SK-N-SH (cell line): Measurements from ENCODE around the gene AADACL4. TPM values are rescaled to one million over a fixed set of nuclear protein-coding genes. Genes with fewer than 3 reads are reported as not detected.

Experiments
- CTCF ChIA-PET: fragments of 300-600, 350-600 bp; formaldehyde crosslinking; extraction: SDS; loops from one replicate; lab custom pipeline; 2021; lab: Yijun Ruan, JAX
- POLR2A ChIA-PET: fragments of 350-600 bp; sonication (Branson Sonifier 250); formaldehyde crosslinking; extraction: SDS; loops from one replicate; lab custom pipeline; 2020; ENCODE audit warnings: antibody characterized with exemption, inconsistent platforms; lab: Yijun Ruan, JAX
- DNase-seq: peaks from one replicate; pipeline ENCODE4 v3.0.0; 2012
- H2AFZ ChIP-seq: fragments of 200-600 bp; sonication (generic); 2 replicates; pipeline ENCODE4 v1.8.1; 2016; ENCODE audit warnings: antibody characterized with exemption, mild to moderate bottlenecking, low read depth
- H3F3A ChIP-seq: fragments of 200-600 bp; sonication (generic); replicated peaks from 2 replicates; pipeline ENCODE3; 2016; ENCODE audit warnings: antibody characterized with exemption, mild to moderate bottlenecking; ENCODE audit not compliant: insufficient read depth
- H3K27ac ChIP-seq, 2 experiments: fragments of 200-500 bp in 1 of 2; fragments of 200-600 bp in 1 of 2; sonication (Bioruptor generic) in 1 of 2; sonication (generic), shearing (Covaris generic) in 1 of 2; 2 replicates each; pipeline versions ENCODE4 v1.5.1 to v1.6.1; 2014 to 2016; ENCODE audit warnings: low read depth in 2 of 2, inconsistent platforms in 1 of 2, low read length in 1 of 2, mild to moderate bottlenecking in 1 of 2, mixed read lengths in 1 of 2
- H3K27me3 ChIP-seq: fragments of 200-600 bp; sonication (generic), shearing (Covaris generic); 2 replicates; pipeline ENCODE4 v1.6.1; 2016; ENCODE audit warnings: mixed run types; ENCODE audit not compliant: insufficient read depth
- H3K36me3 ChIP-seq, 2 experiments: fragments of 200-500 bp in 1 of 2; fragments of 200-600 bp in 1 of 2; sonication (Bioruptor generic) in 1 of 2; sonication (generic) in 1 of 2; replicated peaks in 1 of 2; 2 replicates each; pipeline versions ENCODE3 to v1.5.1; 2014 to 2016; ENCODE audit warnings: low read length in 1 of 2, mild to moderate bottlenecking in 1 of 2; ENCODE audit not compliant: insufficient read depth in 2 of 2, control insufficient read depth in 1 of 2
- H3K4me1 ChIP-seq, 2 experiments: fragments of 200-500 bp in 1 of 2; fragments of 200-600 bp in 1 of 2; sonication (Bioruptor generic) in 1 of 2; sonication (generic), shearing (Covaris generic) in 1 of 2; 2 replicates each; pipeline versions ENCODE4 v1.5.1 to v1.6.1; 2014 to 2016; ENCODE audit warnings: low read depth in 1 of 2, low read length in 1 of 2, mixed run types in 1 of 2; ENCODE audit not compliant: insufficient read depth in 2 of 2, control insufficient read depth in 1 of 2
- H3K4me2 ChIP-seq: fragments of 200-600 bp; sonication (generic), shearing (Covaris generic); 2 replicates; pipeline ENCODE4 v1.6.1; 2017; ENCODE audit warnings: mixed run types
- H3K4me3 ChIP-seq, 2 experiments: fragments of 200-500 bp in 1 of 2; fragments of 200-600 bp in 1 of 2; sonication (Bioruptor generic) in 1 of 2; sonication (generic), shearing (Covaris generic) in 1 of 2; 2 replicates each; pipeline versions ENCODE4 v1.5.1 to v1.8.1; 2014 to 2016; ENCODE audit warnings: low read depth in 2 of 2, inconsistent platforms in 1 of 2, low read length in 1 of 2, mild to moderate bottlenecking in 1 of 2, mixed read lengths in 1 of 2, moderate library complexity in 1 of 2
- H3K79me2 ChIP-seq: fragments of 200-600 bp; sonication (generic); 2 replicates; pipeline ENCODE4 v1.8.1; 2017; ENCODE audit warnings: mild to moderate bottlenecking; ENCODE audit not compliant: insufficient read depth
- H3K9ac ChIP-seq: fragments of 200-600 bp; sonication (generic); 2 replicates; pipeline ENCODE4 v1.6.1; 2017; ENCODE audit warnings: mixed run types
- H3K9me2 ChIP-seq: fragments of 200-600 bp; sonication (generic); 2 replicates; pipeline ENCODE4 v1.6.1; 2017; ENCODE audit warnings: mixed run types
- H3K9me3 ChIP-seq: fragments of 200-600 bp; sonication (generic); 2 replicates; pipeline ENCODE4 v1.6.1; 2017; ENCODE audit warnings: mixed run types, mild to moderate bottlenecking, moderate library complexity
- H4K20me1 ChIP-seq: fragments of 200-600 bp; sonication (generic); 2 replicates; pipeline ENCODE4 v1.6.1; 2017; ENCODE audit warnings: mild to moderate bottlenecking, mixed run types; ENCODE audit not compliant: insufficient read depth
- CHD2 ChIP-seq: fragments of 150-350 bp; IDR thresholded peaks from 2 replicates; pipeline ENCODE4 v1.6.1; 2018; ENCODE audit warnings: low read length; ENCODE audit not compliant: partially characterized antibody
- EZH2phosphoT487 ChIP-seq: fragments of 200-600 bp; sonication (generic); IDR thresholded peaks from 2 replicates; pipeline ENCODE4 v1.6.1; 2017; ENCODE audit warnings: low read depth, mixed run types, mild to moderate bottlenecking, antibody characterized with exemption, moderate library complexity, borderline replicate concordance
- FOSL2 ChIP-seq: IDR thresholded peaks from 2 replicates; pipeline ENCODE4 v1.4.0; 2012; ENCODE audit warnings: low read depth, mild to moderate bottlenecking, moderate library complexity, borderline replicate concordance
- NFIC ChIP-seq: IDR thresholded peaks from 2 replicates; pipeline ENCODE4 v1.4.0; 2012; ENCODE audit warnings: borderline replicate concordance
- POLR2AphosphoS5 ChIP-seq: IDR thresholded peaks from 2 replicates; pipeline ENCODE4 v1.6.1; 2012; ENCODE audit warnings: low read depth, low read length
- RXRA ChIP-seq: IDR thresholded peaks from 2 replicates; pipeline ENCODE4 v1.4.0; 2012; ENCODE audit warnings: low read depth, mild to moderate bottlenecking, borderline replicate concordance
- SMC3 ChIP-seq: IDR thresholded peaks from 2 replicates; pipeline ENCODE4 v1.6.1; 2012; ENCODE audit warnings: low read depth, low read length, improper control_type of control experiment
- TCF12 ChIP-seq: IDR thresholded peaks from 2 replicates; pipeline ENCODE4 v1.4.0; 2012
- TEAD4 ChIP-seq: IDR thresholded peaks from 2 replicates; pipeline ENCODE4 v1.4.0; 2012; ENCODE audit warnings: mild to moderate bottlenecking, borderline replicate concordance; ENCODE audit not compliant: insufficient read depth
- YY1 ChIP-seq: IDR thresholded peaks from 2 replicates; pipeline ENCODE4 v1.4.0; 2012; ENCODE audit warnings: low read depth, mild to moderate bottlenecking
- WGBS: methylation state at CpG from one replicate; pipeline ENCODE4 v1.1.6; 2017; ENCODE audit warnings: low lambda C conversion rate; 5-methylcytosine and 5-hydroxymethylcytosine counted together
- polyA plus RNA-seq, 3 experiments: library from polyadenylated mRNA; depleted of rRNA; stranded (reverse); fragments of >200 nt; gene quantifications; 2 replicates each; pipeline ENCODE4 v1.2.3, GENCODE V29; 2012
- TF ChIP-seq, protein P1 (sequence below): IDR thresholded peaks from 2 replicates; pipeline ENCODE4 v1.4.0; 2012; ENCODE audit warnings: low read depth, borderline replicate concordance
- TF ChIP-seq, protein P2 (sequence below): IDR thresholded peaks from 2 replicates; pipeline ENCODE4; 2012
- TF ChIP-seq, protein P3 (sequence below): IDR thresholded peaks from 2 replicates; pipeline ENCODE4 v1.4.0; 2012; ENCODE audit warnings: low read depth, borderline replicate concordance
- TF ChIP-seq, protein P4 (sequence below): fragments of 150-350 bp; IDR thresholded peaks from 2 replicates; pipeline ENCODE4 v1.6.1; 2017; ENCODE audit warnings: antibody characterized with exemption, low read length, low read depth, borderline replicate concordance

AADACL4 gene
- polyA plus RNA-seq, 1 of the 3 experiments (the other 2 are of a cell fraction) = 0.59 TPM

DNA sequence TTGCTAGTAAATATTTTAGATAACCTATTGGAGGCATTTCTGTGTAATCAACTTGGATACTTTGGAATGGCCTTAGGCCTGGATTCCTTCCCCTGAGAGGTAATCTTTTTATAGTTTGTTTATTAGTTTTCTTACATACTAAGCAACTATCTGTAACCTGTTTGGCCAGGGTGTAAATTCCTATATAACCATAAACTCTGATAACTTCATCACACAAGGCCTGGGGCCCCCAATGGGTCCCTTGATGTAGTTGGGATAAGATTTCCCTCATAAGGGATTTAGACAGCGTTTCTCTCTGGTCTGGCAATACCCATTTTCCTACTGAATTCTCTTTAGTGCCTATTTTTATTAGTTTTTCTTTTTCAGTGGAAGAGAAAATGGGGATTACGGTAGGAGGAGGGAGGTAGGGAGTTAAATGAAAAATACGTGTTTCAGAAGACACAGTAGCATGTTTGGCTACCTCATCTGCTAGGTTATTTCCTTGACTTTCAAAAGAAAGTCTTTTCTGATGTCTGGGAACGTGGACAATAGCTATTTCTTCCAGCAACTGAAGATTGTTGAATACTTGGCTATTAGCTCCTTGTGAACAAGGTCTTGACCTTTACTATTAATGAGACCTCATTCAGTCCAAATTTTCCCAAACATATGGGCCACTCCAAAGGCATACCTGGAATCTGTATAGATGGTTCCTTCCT, 64.7 kb downstream of the AADACL4 start:
- H4K20me1 ChIP-seq = no peaks in the 10 kb centered on the region
- H3K27me3 ChIP-seq = no peaks in the 10 kb centered on the region; the same call in 1 of the 2 replicates
- H3K4me3 ChIP-seq = no peak overlapping the region
- H2AFZ ChIP-seq = no peak overlapping the region
- no peak overlapping the region for H3K9ac ChIP-seq
- no peak overlapping the region for H3K27ac ChIP-seq
- TF ChIP-seq, protein P1, sequence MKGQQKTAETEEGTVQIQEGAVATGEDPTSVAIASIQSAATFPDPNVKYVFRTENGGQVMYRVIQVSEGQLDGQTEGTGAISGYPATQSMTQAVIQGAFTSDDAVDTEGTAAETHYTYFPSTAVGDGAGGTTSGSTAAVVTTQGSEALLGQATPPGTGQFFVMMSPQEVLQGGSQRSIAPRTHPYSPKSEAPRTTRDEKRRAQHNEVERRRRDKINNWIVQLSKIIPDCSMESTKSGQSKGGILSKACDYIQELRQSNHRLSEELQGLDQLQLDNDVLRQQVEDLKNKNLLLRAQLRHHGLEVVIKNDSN = no peak
- H3K4me1 ChIP-seq = no peaks in the 10 kb centered on the region
- no peaks in the 10 kb centered on the region for H3F3A ChIP-seq
- no peaks in the 10 kb centered on the region for H3K9me3 ChIP-seq
- ChIA-PET CTCF (no interaction called here), POLR2A (no interaction called here)
- no peak overlapping the region for H3K4me2 ChIP-seq
- WGBS = 5% methylated on average over 4 of the region's 4 CpGs
- no peaks in the 10 kb centered on the region for H3K9me2 ChIP-seq
- no peaks in the 10 kb centered on the region for H3K36me3 ChIP-seq
- H3K79me2 ChIP-seq = no peaks in the 10 kb centered on the region
- no peak for DNase-seq

DNA sequence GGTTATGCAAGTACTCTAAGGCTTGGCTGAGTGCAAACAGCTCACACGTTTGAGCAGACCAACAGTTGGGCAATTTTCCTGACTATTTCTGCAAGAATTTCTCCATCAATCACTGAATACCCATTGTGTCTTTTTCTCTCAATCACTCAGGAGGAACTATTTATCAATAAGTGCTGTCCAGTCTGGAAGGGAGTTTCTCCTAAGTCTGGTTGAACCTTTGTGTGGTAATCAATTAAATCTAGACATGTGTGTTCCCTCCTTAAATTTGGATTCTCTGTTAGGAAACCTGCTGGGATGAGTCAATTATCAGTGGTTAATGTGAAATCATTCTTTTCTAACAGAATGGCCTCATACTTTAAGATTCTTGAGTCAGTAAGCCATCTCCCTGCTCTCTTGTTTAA, 65.2 kb downstream of the AADACL4 start:
- Histone ChIP-seq H3K9me2 (no peaks in the 10 kb centered on the region), H3K36me3 (no peaks in the 10 kb centered on the region), H3K27ac (no peak overlapping the region), H3K79me2 (no peaks in the 10 kb centered on the region), H3F3A (no peaks in the 10 kb centered on the region), H3K4me1 (no peaks in the 10 kb centered on the region), H3K4me3 (no peak overlapping the region), H4K20me1 (no peaks in the 10 kb centered on the region), H3K27me3 (no peaks in the 10 kb centered on the region; the same call in 1 of the 2 replicates), H3K9me3 (no peaks in the 10 kb centered on the region), H3K9ac (no peak overlapping the region), H3K4me2 (no peak overlapping the region), H2AFZ (no peak overlapping the region)
- CTCF ChIA-PET = no interaction called here
- POLR2A ChIA-PET = no interaction called here
- DNase-seq = no peak
- 0% methylated on average over 1 of the region's 1 CpG for WGBS
- TF ChIP-seq, protein P2, sequence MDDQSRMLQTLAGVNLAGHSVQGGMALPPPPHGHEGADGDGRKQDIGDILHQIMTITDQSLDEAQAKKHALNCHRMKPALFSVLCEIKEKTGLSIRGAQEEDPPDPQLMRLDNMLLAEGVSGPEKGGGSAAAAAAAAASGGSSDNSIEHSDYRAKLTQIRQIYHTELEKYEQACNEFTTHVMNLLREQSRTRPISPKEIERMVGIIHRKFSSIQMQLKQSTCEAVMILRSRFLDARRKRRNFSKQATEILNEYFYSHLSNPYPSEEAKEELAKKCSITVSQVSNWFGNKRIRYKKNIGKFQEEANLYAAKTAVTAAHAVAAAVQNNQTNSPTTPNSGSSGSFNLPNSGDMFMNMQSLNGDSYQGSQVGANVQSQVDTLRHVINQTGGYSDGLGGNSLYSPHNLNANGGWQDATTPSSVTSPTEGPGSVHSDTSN = no peak
- TF ChIP-seq YY1 = no peak
- no peak for TF ChIP-seq TCF12
- TF ChIP-seq CHD2 = no peak
- TF ChIP-seq EZH2phosphoT487 = no peak
- no peak for TF ChIP-seq SMC3
- TF ChIP-seq POLR2AphosphoS5 = no peak
- TF ChIP-seq TEAD4 = no peak
- TF ChIP-seq, protein P3, sequence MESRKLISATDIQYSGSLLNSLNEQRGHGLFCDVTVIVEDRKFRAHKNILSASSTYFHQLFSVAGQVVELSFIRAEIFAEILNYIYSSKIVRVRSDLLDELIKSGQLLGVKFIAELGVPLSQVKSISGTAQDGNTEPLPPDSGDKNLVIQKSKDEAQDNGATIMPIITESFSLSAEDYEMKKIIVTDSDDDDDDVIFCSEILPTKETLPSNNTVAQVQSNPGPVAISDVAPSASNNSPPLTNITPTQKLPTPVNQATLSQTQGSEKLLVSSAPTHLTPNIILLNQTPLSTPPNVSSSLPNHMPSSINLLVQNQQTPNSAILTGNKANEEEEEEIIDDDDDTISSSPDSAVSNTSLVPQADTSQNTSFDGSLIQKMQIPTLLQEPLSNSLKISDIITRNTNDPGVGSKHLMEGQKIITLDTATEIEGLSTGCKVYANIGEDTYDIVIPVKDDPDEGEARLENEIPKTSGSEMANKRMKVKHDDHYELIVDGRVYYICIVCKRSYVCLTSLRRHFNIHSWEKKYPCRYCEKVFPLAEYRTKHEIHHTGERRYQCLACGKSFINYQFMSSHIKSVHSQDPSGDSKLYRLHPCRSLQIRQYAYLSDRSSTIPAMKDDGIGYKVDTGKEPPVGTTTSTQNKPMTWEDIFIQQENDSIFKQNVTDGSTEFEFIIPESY = no peak
- TF ChIP-seq, protein P4, sequence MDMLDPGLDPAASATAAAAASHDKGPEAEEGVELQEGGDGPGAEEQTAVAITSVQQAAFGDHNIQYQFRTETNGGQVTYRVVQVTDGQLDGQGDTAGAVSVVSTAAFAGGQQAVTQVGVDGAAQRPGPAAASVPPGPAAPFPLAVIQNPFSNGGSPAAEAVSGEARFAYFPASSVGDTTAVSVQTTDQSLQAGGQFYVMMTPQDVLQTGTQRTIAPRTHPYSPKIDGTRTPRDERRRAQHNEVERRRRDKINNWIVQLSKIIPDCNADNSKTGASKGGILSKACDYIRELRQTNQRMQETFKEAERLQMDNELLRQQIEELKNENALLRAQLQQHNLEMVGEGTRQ = no peak
- no peak for TF ChIP-seq FOSL2
- no peak for TF ChIP-seq RXRA
- TF ChIP-seq NFIC = no peak
